ENCODE data around the gene SLC22A3.
"Not testable (repeated sequence)": the region's sequence is repeated elsewhere in the genome, so short reads cannot be mapped to it uniquely, and the experiment has no call there.

Gene SLC22A3

DNA sequence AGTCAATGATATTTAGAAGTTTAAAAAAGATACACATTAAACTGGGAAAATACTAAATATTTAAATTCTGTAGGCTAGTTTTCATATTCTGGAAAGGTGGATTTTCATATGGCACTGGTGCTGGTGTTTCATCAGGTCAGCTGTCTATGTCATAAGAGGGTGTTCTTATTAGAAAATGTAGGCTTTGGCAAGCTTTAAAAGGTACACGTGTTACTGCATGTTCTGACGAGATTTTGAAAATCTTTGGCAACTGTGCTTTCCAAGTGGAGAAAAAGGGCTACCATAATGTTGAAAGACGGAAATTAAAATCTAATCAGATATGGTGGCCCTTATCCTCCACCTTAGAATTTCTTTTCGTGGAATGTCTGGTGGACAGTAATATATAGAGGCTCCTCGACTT lies 30.0 kb downstream of the SLC22A3 start:
- H3K4me3 Mint-ChIP-seq: no peak overlapping the region
- no peak for ATAC-seq
- peaks cover 2% of the 10 kb centered on the region for H3K27me3 Mint-ChIP-seq
- H3K27ac Mint-ChIP-seq: no peak overlapping the region
- H3K4me1 Mint-ChIP-seq: no peaks in the 10 kb centered on the region
- H3K36me3 Mint-ChIP-seq: no peaks in the 10 kb centered on the region
- H3K9me3 Mint-ChIP-seq: peaks cover 7% of the 10 kb centered on the region

DNA sequence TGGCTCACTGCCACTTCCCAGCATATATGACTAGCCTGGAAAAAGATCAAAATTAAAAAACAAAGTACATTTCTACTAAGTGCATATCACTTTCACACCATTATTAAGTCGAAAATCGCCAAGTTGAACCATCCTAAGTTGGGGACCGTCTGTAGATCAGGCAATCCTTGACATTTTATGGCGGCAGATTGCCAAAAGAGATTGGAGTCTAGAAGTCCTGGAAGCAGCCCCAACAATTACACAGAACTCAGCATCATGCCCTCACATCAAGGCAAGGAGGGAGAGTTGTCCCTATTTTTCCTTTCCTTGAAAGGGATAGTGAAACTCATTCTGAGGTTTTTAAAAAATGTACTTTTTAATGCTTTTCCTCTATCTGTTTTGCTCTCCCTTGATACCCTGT lies 30.7 kb downstream of the SLC22A3 start:
- ATAC-seq: no peak
- Mint-ChIP-seq H3K4me1 (no peaks in the 10 kb centered on the region), H3K4me3 (no peak overlapping the region), H3K27ac (no peak overlapping the region), H3K9me3 (peaks cover 9% of the 10 kb centered on the region), H3K27me3 (no peaks in the 10 kb centered on the region), H3K36me3 (no peaks in the 10 kb centered on the region)

DNA sequence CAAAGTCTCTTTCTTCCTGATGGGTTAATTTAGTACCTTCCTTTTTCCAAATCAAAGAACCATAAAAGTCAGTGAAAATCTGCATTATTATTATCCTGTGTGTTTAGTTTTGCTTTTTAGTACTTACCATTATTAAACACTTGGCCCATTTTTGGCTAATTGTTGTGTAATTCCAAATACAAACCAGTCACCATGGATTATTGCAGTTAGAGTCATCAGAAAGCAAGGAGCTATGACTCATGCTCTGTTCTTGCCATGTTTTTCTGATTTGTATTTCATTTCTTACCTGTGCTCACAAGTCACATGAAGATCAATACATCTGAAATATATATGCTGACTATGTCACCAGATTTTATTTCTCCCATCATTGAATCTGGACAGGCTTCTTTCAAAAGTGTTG lies 31.3 kb downstream of the SLC22A3 start:
- H3K9me3 Mint-ChIP-seq: peaks cover 9% of the 10 kb centered on the region
- ATAC-seq: no peak
- H3K4me1 Mint-ChIP-seq: no peaks in the 10 kb centered on the region
- peaks cover 3% of the 10 kb centered on the region for H3K27me3 Mint-ChIP-seq
- H3K4me3 Mint-ChIP-seq: no peak overlapping the region
- no peak overlapping the region for H3K27ac Mint-ChIP-seq
- H3K36me3 Mint-ChIP-seq: no peaks in the 10 kb centered on the region

DNA sequence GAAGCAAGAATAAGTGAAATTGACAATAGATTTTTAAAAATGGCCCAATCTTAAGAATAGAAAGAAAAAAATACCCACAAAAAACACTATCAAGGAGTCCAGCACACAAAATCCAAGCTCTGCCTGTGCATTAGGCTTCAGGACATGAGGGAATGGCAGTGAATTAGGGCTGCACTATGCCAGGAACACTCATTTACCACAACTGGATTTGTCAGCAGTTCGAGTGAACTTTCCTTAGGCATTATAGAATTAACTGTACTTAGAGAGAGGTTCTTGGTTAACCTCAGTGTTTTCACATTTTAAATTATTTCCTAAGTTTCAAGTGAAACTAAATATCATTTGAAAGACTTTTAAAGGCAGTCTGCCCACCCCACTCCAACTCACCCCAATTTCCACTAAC lies 34.8 kb downstream of the SLC22A3 start:
- Mint-ChIP-seq H3K4me3 (no peak overlapping the region), H3K9me3 (peaks cover 14% of the 10 kb centered on the region), H3K27me3 (peaks cover 20% of the 10 kb centered on the region), H3K4me1 (no peaks in the 10 kb centered on the region), H3K36me3 (no peaks in the 10 kb centered on the region), H3K27ac (no peak overlapping the region)
- ATAC-seq: no peak

DNA sequence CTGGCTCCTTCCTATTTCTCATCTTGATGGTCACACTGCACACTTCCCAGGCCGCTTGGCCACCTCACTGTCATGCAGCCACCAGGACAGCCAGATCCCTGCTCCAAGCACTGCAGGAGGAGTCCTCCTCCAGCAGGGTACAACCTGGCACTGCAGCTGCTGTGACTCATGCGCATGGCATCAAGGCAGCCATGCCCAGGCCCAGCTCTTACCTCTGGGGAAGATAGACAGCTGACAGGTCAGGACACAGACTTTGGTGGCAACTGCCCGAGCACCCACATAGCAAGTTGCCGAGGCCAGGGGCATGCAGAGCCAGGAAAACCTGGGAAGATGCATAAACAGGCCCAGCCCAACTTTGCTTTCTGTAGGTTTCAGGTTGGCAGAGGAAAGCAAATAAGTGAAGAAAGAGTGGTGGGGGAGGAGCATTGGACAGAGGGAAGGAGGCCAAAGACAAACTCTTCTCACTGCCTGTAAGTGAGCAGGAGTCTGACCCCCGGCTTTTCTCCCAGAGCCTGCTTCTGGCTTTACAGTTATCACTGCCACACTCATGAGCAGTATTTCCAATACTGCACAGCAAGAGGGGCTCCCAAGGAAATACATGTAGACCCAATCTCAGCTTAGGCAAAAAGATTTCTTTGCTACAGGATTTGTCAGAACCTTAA lies 38.8 kb downstream of the SLC22A3 start:
- peaks cover 13% of the 10 kb centered on the region for H3K9me3 Mint-ChIP-seq
- H3K36me3 Mint-ChIP-seq: no peaks in the 10 kb centered on the region
- H3K27me3 Mint-ChIP-seq: peaks cover 34% of the 10 kb centered on the region
- ATAC-seq: no peak
- no peak overlapping the region for H3K4me3 Mint-ChIP-seq
- H3K4me1 Mint-ChIP-seq: no peaks in the 10 kb centered on the region
- H3K27ac Mint-ChIP-seq: no peak overlapping the region

DNA sequence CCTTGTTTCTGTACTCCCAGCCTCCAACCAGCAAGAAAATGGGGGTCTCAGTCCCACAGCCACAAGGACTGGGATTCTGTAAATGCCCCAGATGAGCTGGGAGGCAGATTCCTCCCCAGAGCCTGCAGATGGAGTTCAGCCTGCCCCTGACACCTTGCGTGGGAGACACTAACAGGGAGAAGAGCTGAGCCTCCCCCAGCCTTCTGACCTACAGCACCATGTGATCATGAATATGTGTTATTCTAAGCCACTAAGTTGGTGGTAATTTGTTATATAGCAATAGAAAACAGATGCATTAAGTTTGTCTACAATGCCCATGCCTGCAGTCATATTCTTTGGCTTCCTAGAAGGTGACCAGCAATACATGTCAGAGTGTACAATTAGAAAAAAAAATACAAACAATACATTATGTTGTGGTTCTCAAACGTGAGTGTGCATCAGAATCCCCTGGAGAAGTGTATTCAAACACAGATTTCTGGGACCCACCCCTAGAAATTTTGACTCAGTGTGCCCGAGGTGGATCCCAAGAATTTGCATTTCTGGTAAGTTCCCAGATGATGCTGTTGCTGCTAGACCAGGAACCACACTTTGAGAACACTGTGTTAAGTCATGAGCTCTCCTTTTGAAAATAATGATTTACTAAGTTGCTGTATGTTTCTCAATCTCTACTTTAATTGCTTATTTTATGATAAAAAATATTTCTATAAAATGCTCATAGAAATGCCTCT lies 39.9 kb downstream of the SLC22A3 start:
- Mint-ChIP-seq H3K36me3 (no peaks in the 10 kb centered on the region), H3K4me1 (no peaks in the 10 kb centered on the region), H3K4me3 (no peak overlapping the region), H3K27me3 (peaks cover 34% of the 10 kb centered on the region), H3K27ac (no peak overlapping the region), H3K9me3 (peaks cover 9% of the 10 kb centered on the region)
- no peak for ATAC-seq

DNA sequence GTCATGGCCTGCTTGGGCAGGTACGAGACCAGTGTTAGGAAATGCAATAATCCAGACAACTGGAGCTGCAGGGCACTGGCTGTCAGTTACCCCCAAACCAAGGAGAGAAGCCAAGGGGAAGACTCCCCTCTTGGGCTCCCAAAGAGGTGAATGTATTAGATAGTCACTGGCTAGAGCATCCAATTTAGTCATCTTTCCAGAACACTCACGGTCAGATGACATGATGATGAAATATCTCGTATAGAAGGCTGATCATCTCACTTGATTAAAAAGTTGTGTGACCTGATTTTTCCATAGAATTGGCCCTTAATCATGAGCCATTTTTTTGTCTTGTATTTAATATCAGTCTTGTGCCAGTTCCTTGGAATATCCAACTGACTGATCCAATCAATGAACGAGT lies 40.7 kb downstream of the SLC22A3 start:
- Mint-ChIP-seq H3K4me1 (no peaks in the 10 kb centered on the region), H3K27ac (no peak overlapping the region), H3K27me3 (peaks cover 34% of the 10 kb centered on the region), H3K9me3 (peaks cover 5% of the 10 kb centered on the region), H3K36me3 (no peaks in the 10 kb centered on the region), H3K4me3 (no peak overlapping the region)
- no peak for ATAC-seq

DNA sequence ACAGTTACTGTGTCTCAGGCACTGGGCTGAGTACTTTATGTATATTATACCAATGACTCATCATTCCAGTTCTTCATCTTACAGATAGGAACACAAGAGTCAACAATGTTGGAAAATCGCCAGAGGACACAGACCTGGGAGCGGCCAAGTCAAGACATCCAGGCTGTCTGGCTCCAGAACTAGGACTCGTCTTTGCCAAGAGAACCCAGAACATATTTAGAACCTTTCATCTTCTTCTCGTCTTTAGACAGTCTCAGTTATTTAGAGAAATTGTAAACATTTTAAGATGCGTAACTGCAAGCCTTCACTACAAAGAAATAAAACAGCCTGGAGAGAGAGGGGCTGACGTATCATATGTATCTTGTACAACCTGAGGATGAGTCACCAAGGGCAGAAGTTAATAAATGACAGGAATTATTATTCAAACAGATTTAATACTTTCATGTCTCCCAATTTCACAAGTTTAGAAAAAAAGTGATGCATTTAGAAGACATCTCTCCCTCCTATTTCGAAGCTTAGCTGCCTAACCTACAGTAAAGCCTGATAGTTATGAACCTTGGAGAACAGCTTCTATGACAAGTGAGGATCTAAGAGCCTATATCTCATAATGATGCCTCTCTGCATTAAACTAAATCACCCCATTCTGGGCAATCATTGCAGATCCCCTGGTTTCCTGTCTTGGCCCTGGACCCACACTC lies 43.4 kb downstream of the SLC22A3 start:
- Mint-ChIP-seq H3K27ac (no peak overlapping the region), H3K4me1 (no peaks in the 10 kb centered on the region), H3K27me3 (peaks cover 14% of the 10 kb centered on the region), H3K4me3 (no peak overlapping the region), H3K36me3 (no peaks in the 10 kb centered on the region), H3K9me3 (no peaks in the 10 kb centered on the region)
- no peak for ATAC-seq

DNA sequence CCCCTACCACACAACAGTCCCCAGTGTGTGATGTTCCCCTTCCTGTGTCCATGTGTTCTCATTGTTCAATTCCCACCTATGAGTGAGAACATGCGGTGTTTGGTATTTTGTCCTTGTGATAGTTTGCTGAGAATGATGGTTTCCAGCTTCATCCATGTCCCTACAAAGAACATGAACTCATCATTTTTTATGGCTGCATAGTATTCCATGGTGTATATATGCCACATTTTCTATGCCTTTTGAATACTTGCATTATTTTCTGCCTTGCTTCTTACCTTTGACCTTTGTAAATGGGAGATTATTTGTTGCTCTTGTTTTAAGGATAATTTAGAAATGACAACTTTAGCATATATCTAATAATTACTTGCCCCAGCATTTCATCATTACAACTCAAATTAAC lies 45.3 kb downstream of the SLC22A3 start:
- H3K36me3 Mint-ChIP-seq, ATAC-seq, H3K4me1 Mint-ChIP-seq, H3K4me3 Mint-ChIP-seq, H3K9me3 Mint-ChIP-seq, H3K27ac Mint-ChIP-seq: not testable (repeated sequence)
- H3K27me3 Mint-ChIP-seq: peaks cover 14% of the 10 kb centered on the region

DNA sequence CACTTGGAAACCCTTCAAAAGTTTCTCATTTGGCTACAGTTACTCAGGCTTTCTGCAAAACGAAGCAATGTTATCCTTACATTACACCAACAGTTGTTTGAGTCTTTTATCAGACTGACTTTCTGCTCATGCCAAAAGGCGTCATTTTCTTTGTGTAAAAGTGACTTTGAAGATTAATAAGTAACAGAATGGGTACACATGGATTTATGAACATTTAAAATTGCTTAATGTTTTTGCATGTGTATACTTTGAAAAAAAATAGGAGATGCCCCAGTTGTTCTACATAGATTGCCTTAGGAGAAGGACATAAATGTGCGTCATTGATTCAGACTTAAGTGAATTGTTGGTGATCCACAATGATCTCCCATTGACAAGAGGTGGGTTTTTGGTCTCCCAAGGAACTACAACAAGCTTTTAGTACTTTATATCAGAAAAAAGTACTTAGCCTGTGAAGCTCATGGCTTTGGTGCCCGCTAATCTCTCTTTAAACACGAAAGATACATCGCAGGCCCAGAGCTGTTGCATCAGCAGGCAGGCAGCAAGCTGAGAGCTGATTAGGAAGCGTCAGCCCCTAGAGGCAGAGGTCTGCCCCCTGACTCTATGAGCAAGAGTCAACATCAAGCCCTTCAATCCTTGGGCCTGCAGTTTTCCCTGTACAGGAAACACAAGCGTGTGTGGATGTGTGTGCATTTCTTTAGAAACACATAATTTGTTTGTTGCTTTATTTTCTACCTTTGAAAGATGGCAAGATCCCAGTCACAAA lies 45.9 kb downstream of the SLC22A3 start:
- no peaks in the 10 kb centered on the region for H3K36me3 Mint-ChIP-seq
- no peaks in the 10 kb centered on the region for H3K9me3 Mint-ChIP-seq
- no peak overlapping the region for H3K4me3 Mint-ChIP-seq
- H3K27me3 Mint-ChIP-seq: peaks cover 14% of the 10 kb centered on the region
- no peak for ATAC-seq
- peaks cover 4% of the 10 kb centered on the region for H3K4me1 Mint-ChIP-seq
- no peak overlapping the region for H3K27ac Mint-ChIP-seq

DNA sequence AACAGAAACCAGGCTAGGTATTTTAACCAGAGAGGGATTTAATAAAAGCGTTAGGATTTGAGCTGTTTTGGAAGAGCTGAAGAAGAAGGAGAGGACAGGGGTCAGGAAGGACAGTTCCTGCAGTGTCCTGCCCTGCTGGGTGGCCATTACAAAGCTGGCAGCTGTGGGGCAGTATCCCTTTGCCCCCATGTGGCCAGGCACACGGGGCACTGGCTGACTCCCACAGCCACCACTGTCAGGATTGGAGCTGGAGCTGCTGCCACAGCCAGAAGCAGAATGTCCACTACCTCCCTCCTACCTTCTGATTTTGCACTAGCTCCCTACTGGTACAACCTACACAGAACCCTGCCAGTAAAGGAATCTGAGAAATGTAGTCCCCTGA lies 46.5 kb downstream of the SLC22A3 start:
- Mint-ChIP-seq H3K27me3 (peaks cover 14% of the 10 kb centered on the region), H3K36me3 (no peaks in the 10 kb centered on the region), H3K4me1 (peaks cover 7% of the 10 kb centered on the region), H3K9me3 (no peaks in the 10 kb centered on the region), H3K27ac (no peak overlapping the region), H3K4me3 (no peak overlapping the region)
- no peak for ATAC-seq

DNA sequence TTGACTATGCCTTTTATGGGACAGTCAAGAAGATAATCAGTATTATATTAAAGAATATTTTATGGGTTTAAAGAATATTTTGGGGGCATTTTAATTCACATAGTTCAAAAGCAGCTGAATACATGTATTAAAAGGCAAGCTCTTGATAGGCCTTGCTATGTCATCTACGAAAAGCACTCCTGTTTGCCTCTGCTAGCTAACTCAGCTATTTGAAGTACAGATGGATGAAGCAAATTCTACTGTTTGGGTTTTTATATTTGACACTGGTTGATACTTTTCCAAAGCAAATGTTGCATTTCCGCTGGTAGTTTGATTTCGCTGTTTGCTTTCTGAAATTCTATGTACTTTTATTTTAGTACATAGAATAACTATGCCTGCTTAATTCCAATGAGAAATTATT lies 47.0 kb downstream of the SLC22A3 start:
- Mint-ChIP-seq H3K27ac (no peak overlapping the region), H3K27me3 (peaks cover 11% of the 10 kb centered on the region), H3K4me1 (peaks cover 8% of the 10 kb centered on the region), H3K4me3 (no peak overlapping the region), H3K36me3 (no peaks in the 10 kb centered on the region), H3K9me3 (no peaks in the 10 kb centered on the region)
- ATAC-seq: no peak

DNA sequence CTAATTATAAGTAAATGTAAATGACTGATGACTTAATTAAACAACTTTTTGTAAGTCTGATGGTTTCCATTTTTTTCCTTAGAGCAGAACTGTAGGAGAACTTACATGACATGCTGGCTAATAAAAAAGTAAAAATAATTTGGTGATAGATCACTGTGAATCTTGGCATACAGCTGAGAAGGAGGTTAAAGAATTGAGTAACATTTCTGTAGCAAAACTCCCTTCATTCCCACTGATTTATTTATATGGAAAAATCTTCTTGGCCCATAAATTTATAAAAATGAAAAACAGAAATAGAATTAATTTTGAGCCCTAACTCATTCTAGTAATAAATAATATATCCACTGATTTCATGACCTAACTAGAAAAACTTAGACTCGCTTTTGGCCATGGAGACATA lies 48.1 kb downstream of the SLC22A3 start:
- no peak overlapping the region for H3K27ac Mint-ChIP-seq
- H3K27me3 Mint-ChIP-seq: peaks cover 13% of the 10 kb centered on the region
- H3K4me3 Mint-ChIP-seq: no peak overlapping the region
- ATAC-seq: no peak
- peaks cover 4% of the 10 kb centered on the region for H3K9me3 Mint-ChIP-seq
- H3K36me3 Mint-ChIP-seq: no peaks in the 10 kb centered on the region
- H3K4me1 Mint-ChIP-seq: peaks cover 14% of the 10 kb centered on the region

DNA sequence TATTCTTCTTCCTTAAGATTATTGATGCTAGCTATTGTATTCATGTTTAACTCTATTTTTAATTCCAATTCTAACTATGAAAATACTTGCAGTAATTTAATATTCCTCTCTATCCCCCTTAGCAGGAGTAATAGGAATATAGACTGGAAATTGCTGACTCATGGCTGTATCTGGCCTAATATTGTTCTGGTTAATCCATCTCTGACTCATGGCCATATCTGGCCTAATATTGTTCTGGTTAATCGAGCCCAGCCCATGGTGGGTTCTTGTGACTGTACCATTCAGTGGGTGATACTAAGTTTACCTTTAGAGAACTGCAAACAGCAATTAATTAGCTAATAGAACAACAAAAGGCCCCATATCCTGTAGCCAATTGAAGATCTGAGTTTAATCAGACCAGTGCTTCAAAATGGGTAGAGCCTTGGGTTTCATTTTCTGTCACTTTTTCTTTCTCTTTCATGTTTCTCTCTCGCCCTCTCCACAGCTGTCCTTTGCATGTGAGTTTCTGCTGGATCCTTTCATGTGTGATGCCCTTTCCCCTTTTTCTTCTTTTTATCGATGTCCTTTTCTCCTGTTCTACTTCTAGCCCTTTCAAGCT lies 50.6 kb downstream of the SLC22A3 start:
- H3K27ac Mint-ChIP-seq: no peak overlapping the region
- peaks cover 14% of the 10 kb centered on the region for H3K4me1 Mint-ChIP-seq
- ATAC-seq: no peak
- peaks cover 4% of the 10 kb centered on the region for H3K9me3 Mint-ChIP-seq
- H3K4me3 Mint-ChIP-seq: no peak overlapping the region
- H3K36me3 Mint-ChIP-seq: no peaks in the 10 kb centered on the region
- peaks cover 16% of the 10 kb centered on the region for H3K27me3 Mint-ChIP-seq

DNA sequence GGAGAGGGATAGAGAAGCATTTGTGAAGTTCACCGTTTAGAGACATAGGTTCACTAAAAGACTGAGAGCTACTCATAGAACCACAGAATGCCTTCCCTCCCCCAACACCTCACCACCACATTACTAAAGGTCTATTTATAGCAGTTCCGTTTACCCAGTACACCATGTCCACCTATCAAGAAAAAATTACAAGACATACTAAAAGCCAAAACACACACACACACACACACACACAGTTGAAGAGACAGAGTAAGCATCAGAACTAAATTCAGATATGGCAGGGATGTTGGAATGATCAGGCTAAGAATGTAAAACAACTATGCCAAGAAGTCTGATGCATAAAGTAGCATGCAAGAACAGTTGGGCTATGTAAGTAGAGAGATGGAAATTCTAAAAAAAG lies 52.3 kb downstream of the SLC22A3 start:
- Mint-ChIP-seq H3K27me3 (peaks cover 16% of the 10 kb centered on the region), H3K4me3 (no peak overlapping the region), H3K36me3 (no peaks in the 10 kb centered on the region), H3K9me3 (peaks cover 4% of the 10 kb centered on the region), H3K27ac (no peak overlapping the region), H3K4me1 (peaks cover 14% of the 10 kb centered on the region)
- peak; percentile 20 for ATAC-seq

Data from stimulated activated memory B cell treated with anti-CD40 and anti-IgM and Interleukin-4, amounts not matched to agents 10 μg/mL and 1 μg/mL and 100 μg/mL, for 72 hours (primary cell).